MCF 10A (cell line): Measurements from ENCODE around the gene PTAFR. TPM values are rescaled to one million over a fixed set of nuclear protein-coding genes. Genes with fewer than 3 reads are reported as not detected.

ENCODE experiments used
- BruUV-seq: library from RNA; stranded (reverse); fragments of 400-500 nt; replicated peaks from 2 replicates; lab custom pipeline; 2021; lab: Mats Ljungman, UMichigan
- CTCF ChIA-PET: fragments of 300-600 bp; sonication (Branson Sonifier 250); formaldehyde crosslinking; extraction: SDS; loops from one replicate; lab custom pipeline; 2021; ENCODE audit warnings: antibody characterized with exemption, inconsistent platforms; lab: Yijun Ruan, JAX
- POLR2A ChIA-PET: fragments of 300-600, 350-650 bp; sonication (Branson Sonifier 250); formaldehyde crosslinking; extraction: SDS; loops from one replicate; lab custom pipeline; 2020; ENCODE audit warnings: antibody characterized with exemption, inconsistent platforms; lab: Yijun Ruan, JAX
- DNase-seq: peaks from one replicate; pipeline ENCODE4 v3.0.0-alpha.2; 2018; ENCODE audit not compliant: unreplicated experiment
- H3K27ac Mint-ChIP-seq: one replicate; pipeline ENCODE4 v1.8.0; 2022; ENCODE audit warnings: mild to moderate bottlenecking, low read depth, mixed read lengths; ENCODE audit not compliant: unreplicated experiment
- H3K27me3 Mint-ChIP-seq: one replicate; pipeline ENCODE4 v1.8.0; 2022; ENCODE audit warnings: mixed read lengths; ENCODE audit not compliant: insufficient read depth, unreplicated experiment
- H3K36me3 Mint-ChIP-seq: one replicate; pipeline ENCODE4 v1.8.0; 2022; ENCODE audit warnings: mild to moderate bottlenecking, moderate library complexity, mixed read lengths; ENCODE audit not compliant: insufficient read depth, unreplicated experiment
- H3K4me1 Mint-ChIP-seq: one replicate; pipeline ENCODE4 v1.8.0; 2022; ENCODE audit warnings: mixed read lengths; ENCODE audit not compliant: insufficient read depth, unreplicated experiment
- H3K4me3 Mint-ChIP-seq: one replicate; pipeline ENCODE4 v1.8.0; 2022; ENCODE audit warnings: mild to moderate bottlenecking, moderate library complexity, mixed read lengths; ENCODE audit not compliant: unreplicated experiment
- H3K9me3 Mint-ChIP-seq: one replicate; pipeline ENCODE4 v1.8.0; 2022; ENCODE audit warnings: mixed read lengths; ENCODE audit not compliant: unreplicated experiment
- intact Hi-C: fragments of 100-400 bp; cut with micrococcal nuclease; formaldehyde crosslinking; loops from 2 replicates; pipeline ENCODE4 v1.14.1; 2022
- total RNA-seq: library from RNA; stranded (reverse); gene quantifications from 2 replicates; pipeline ENCODE4 v1.2.3, GENCODE V29; 2022
- TF ChIP-seq, protein P1 (sequence below): fragments of 200-600 bp; IDR thresholded peaks from one replicate; pipeline ENCODE4 v1.8.0; 2022; ENCODE audit warnings: antibody characterized with exemption, mild to moderate bottlenecking; ENCODE audit not compliant: unreplicated experiment

The PTAFR gene
- total RNA-seq, 1 experiment from 2014 or later = 1.6 TPM

- BruUV-seq = no TSS peak
- CTCF ChIA-PET = interaction anchor here (0.9 to 7.6 kb wide), 4 partner anchors 10 to 106 kb away, joined by 4 to 47 read pairs (median 14); partner anchors contain the start of gene EYA3
These were observed 19.3 kb upstream of the PTAFR start for GRCh38 chr1:28195780-28196179.

DNA sequence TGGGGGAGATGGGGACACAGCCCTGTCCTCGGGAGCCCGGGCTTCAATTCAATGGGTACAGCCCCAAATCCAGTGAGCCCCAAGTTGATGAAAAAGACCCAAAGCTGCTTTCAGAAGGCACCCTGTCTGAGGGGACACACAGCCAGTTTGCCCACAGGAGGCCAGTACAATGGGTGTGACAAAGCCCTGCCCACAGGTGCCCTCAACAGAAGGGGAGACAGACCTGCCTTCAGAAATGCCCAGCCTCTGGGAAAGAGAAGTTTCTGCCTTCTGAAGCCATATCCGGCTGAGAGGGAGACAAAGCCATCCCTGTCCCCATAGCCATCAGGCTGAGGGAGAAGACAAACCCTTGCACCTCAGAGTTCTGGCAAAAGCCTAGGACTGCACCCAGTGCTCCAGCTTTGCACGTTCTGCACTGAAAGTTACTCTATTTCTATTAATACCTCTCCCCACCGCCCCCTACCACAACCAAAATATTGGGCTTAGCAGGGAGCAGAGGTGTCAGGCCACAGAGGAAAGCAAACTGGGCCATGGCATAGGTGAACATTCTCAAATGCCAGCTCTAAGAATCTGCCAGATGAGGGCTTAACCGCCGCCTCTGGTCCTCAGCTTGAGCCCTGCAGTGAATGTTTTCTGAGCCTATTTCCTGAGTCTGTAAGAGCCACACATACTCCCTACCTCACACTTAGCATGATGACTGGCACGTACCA lies 18.0 kb upstream of the PTAFR start:
- DNase-seq = no peak
- Mint-ChIP-seq H3K9me3 (no peaks in the 10 kb centered on the region), H3K36me3 (peaks cover 5% of the 10 kb centered on the region), H3K4me3 (no peak overlapping the region), H3K27ac (no peak overlapping the region), H3K27me3 (no peaks in the 10 kb centered on the region), H3K4me1 (peaks cover 23% of the 10 kb centered on the region)
- intact Hi-C loops = no loop called here
- POLR2A ChIA-PET = interaction anchor here (0.6 to 4.2 kb wide), 15 partner anchors 10 to 338 kb away, joined by 3 to 33 read pairs (median 4); partner anchors contain the start of genes ATP5IF1 and EYA3
- CTCF ChIA-PET = interaction anchor here (0.6 to 7.6 kb wide), 4 partner anchors 11 to 104 kb away, joined by 3 to 47 read pairs (median 4); partner anchors contain the start of gene EYA3
- BruUV-seq = no TSS peak
- TF ChIP-seq, protein P1, sequence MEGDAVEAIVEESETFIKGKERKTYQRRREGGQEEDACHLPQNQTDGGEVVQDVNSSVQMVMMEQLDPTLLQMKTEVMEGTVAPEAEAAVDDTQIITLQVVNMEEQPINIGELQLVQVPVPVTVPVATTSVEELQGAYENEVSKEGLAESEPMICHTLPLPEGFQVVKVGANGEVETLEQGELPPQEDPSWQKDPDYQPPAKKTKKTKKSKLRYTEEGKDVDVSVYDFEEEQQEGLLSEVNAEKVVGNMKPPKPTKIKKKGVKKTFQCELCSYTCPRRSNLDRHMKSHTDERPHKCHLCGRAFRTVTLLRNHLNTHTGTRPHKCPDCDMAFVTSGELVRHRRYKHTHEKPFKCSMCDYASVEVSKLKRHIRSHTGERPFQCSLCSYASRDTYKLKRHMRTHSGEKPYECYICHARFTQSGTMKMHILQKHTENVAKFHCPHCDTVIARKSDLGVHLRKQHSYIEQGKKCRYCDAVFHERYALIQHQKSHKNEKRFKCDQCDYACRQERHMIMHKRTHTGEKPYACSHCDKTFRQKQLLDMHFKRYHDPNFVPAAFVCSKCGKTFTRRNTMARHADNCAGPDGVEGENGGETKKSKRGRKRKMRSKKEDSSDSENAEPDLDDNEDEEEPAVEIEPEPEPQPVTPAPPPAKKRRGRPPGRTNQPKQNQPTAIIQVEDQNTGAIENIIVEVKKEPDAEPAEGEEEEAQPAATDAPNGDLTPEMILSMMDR = no peak

More at GRCh38 chr1:28195780-28196179, 19.3 kb upstream of the PTAFR start:
- TF ChIP-seq, protein P1 = no peak
- intact Hi-C loops = no loop called here
- Mint-ChIP-seq H3K4me1 (peaks cover 23% of the 10 kb centered on the region), H3K27ac (no peak overlapping the region), H3K9me3 (no peaks in the 10 kb centered on the region), H3K36me3 (peaks cover 16% of the 10 kb centered on the region), H3K4me3 (no peak overlapping the region), H3K27me3 (no peaks in the 10 kb centered on the region)
- no peak for DNase-seq
- POLR2A ChIA-PET = interaction anchor here (0.6 to 2.6 kb wide), 6 partner anchors 30 to 638 kb away, joined by 3 to 11 read pairs (median 6); partner anchors contain the start of genes ATP5IF1 and EYA3

DNA sequence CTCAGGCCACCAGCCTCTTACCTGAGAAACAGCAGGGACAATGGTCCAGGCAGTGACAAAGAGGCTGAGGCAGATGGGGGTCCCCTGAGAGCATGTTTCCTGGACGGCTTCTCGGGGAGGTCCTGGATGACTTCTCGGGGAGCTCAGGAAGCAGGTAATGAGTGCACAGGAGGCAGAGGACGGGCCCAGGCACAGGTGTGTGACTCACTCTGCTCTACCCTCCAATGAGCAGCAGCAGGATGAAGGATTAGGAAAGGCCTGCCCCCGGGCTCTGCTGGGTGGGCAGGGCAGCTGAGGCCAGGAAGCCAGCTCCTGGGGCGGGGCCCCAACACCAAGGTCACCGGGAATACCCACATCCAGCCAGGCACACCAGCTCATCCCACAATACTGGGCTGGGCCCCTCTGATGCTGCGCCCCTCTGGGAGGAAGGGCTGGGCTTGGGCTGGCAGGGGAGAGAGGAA lies 17.2 kb upstream of the PTAFR start:
- peaks cover 23% of the 10 kb centered on the region for H3K4me1 Mint-ChIP-seq
- no peaks in the 10 kb centered on the region for H3K27me3 Mint-ChIP-seq
- CTCF ChIA-PET = interaction anchor here (0.6 to 7.6 kb wide), 5 partner anchors 11 to 104 kb away, joined by 3 to 47 read pairs (median 4); partner anchors contain the start of gene EYA3
- DNase-seq = peak; percentile 93
- POLR2A ChIA-PET = interaction anchor here (0.6 to 4.2 kb wide), 19 partner anchors 9 to 337 kb away, joined by 3 to 33 read pairs (median 4); partner anchors contain the start of genes ATP5IF1 and EYA3
- H3K27ac Mint-ChIP-seq = no peak overlapping the region
- BruUV-seq = no TSS peak
- TF ChIP-seq, protein P1 = no peak
- peaks cover under 1% of the 10 kb centered on the region for H3K36me3 Mint-ChIP-seq
- peak overlapping the region; percentile 54 for H3K4me3 Mint-ChIP-seq
- intact Hi-C loops = no loop called here
- no peaks in the 10 kb centered on the region for H3K9me3 Mint-ChIP-seq
